GM12872 (cell line): ENCODE data around the gene CTBS.

Experiments used
- TF ChIP-seq, protein P1 (sequence below): IDR thresholded peaks from 3 replicates; pipeline ENCODE4 v1.5.1; 2011; ENCODE audit warnings: low read depth, mild to moderate bottlenecking, low read length, moderate library complexity; ENCODE audit not compliant: insufficient read depth

The CTBS gene

DNA sequence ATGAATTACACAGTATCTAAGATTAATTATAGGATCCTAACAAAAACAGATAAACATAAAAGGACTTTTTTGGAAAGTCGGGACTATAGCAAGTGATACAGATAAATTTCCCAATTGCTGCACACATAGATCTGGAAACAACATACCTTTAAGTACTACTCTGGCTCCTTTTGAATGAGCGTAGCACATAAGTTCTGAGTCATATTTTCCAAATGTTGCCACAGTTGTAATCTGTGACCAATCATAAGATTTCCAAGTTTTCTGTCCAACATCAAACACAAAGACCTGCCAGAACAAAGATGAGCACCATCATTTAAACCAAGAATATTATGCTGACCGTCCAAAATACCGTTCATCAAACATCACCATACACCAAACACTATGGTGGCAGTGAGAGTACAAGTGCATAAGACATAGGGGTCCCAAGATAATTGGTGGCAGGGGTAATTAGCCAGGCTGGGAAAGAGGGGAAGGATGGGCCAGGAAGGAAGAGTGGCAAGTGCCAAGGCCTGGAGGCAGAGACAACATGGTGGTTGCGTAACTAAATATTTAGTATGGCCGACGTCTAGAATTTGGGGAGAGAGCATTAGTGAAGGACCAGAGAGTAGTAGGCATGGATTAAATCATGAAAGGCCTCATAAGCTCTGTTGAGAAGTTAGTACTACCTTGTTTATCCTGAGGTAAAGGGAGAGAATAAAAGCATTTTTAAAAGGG lies 3.6 kb downstream of the CTBS start:
- TF ChIP-seq, protein P1, sequence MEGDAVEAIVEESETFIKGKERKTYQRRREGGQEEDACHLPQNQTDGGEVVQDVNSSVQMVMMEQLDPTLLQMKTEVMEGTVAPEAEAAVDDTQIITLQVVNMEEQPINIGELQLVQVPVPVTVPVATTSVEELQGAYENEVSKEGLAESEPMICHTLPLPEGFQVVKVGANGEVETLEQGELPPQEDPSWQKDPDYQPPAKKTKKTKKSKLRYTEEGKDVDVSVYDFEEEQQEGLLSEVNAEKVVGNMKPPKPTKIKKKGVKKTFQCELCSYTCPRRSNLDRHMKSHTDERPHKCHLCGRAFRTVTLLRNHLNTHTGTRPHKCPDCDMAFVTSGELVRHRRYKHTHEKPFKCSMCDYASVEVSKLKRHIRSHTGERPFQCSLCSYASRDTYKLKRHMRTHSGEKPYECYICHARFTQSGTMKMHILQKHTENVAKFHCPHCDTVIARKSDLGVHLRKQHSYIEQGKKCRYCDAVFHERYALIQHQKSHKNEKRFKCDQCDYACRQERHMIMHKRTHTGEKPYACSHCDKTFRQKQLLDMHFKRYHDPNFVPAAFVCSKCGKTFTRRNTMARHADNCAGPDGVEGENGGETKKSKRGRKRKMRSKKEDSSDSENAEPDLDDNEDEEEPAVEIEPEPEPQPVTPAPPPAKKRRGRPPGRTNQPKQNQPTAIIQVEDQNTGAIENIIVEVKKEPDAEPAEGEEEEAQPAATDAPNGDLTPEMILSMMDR: no peak

DNA sequence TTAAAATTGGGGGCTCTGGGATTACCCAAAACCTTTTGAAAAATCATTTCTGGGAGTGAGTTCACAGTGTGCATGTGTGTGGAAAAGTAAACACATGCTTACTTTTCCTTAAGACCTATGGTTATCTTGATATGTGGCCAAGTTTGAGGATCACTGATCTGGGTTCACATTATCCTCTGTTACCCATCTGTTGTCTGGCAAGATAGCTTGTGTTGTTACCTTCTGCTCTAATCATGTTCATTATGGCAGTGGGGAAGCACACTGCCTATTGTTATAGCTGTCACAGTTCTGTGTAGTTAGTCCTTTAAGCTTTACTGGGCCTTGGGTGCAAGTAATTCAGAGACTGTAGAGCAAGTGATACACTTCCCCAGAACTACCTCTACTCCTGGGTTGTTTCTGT lies 5.0 kb downstream of the CTBS start:
- TF ChIP-seq, protein P1: no peak

DNA sequence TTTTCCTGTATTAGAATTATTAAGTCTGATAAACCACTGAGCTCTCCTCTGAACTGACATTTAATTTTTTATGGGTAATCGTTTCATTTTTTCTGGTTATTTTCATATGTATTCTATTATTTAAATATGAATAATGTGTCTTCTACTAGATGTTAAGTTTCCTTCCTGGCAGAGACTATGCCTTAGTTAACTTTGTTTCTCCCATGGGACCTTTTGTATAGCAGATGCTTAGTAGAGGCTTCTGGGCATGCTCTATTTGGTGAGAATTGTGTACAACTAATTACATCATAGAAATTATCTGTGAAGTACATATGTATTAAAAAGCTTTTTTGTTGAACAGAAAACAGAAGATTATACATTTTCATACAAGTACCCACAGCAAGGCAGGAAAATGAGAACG lies 23.4 kb downstream of the CTBS start:
- TF ChIP-seq, protein P1: no peak

DNA sequence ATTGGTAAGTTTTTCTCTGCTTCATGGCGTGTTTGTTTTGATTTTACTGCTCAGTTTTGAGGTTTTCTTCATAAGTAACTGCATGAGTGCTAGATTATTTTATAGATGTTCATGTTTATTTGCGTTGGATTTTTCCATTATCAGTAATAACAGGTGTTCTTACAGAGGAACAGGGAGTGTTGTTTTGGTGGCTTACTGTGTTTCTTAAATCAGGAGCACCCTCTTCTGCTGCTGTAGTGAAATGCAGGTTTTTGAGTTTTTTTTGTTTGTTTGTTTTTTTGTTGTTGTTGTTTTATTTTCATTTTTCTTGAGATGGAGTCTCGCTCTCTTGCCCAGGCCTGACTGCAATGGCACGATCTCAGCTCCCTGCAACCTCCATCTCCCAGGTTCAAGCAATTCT lies 32.6 kb downstream of the CTBS start:
- TF ChIP-seq, protein P1: peak; percentile 40; the same call in 2 of the 3 replicates

DNA sequence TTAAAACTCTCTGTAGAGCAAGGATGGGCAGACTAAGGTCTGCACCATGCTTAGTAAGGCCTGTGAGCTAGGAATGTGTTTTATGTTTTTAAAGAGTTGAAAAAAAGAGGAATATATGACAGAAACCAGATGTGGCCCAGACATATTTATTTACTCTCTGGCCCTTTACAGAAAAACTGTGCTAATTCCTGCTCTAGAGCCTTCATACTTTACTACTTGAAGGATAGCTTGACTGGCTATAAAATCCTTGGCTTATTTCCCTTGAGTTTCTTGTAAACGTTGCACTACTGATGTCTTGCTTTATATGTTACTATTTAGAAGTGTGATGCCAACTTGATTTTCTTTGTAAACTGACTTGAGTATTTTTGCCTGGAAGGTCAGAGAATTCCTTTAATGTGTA lies 33.5 kb downstream of the CTBS start:
- TF ChIP-seq, protein P1: no peak

DNA sequence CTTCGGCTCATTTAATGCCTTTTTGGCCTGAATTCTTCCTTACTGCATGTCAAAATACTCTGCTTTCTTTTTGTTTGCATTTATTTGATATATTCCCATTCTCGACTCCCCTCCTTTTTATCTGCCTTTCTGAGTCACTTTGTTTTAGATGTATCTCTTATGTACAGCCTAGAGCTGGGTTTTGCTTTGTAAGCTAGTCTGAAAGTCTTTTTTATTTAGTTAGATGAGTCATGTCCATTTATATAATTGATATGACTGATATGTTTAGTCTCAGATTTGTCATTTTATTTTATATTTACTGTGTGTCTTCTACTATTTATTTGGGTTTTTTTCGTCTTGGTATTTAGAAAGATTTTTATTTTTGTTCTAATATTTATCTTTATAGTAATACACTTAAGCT lies 34.3 kb downstream of the CTBS start:
- TF ChIP-seq, protein P1: no peak

DNA sequence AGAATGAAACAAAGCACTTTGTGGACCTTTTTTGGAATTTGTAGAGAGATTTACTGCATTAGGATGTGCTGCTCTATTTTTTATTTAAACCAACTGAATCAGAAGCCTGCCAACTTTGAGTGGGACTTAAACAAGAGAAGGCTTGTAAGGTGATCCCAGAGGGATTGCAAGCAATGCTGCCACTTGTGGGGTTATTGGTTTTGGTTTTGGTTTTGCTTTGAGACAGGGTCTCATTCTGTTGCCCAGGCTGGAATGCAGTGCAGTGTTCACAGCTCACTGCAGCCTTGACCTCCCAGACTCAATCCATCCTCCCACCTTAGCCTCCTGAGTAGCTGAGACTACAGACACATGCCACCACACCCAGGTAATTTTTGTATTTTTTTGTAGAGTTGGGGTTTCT lies 35.6 kb downstream of the CTBS start:
- TF ChIP-seq, protein P1: no peak
